Fibroblast of lung (primary cell): ENCODE measurements around the gene SEPTIN5.

ENCODE experiments used
- CTCF ChIP-seq, 2 donors: IDR thresholded peaks in 1 of 2; conservative IDR thresholded peaks in 1 of 2; 1 replicate in 1 of 2; 2 replicates in 1 of 2; pipeline ENCODE4 v1.5.1; 2011 to 2012; ENCODE audit warnings: low read length in 2 of 2, control low read depth in 1 of 2, inconsistent platforms in 1 of 2, low read depth in 1 of 2, mild to moderate bottlenecking in 1 of 2
- EZH2 ChIP-seq: IDR thresholded peaks from 2 replicates; pipeline ENCODE4 v1.5.1; 2012; ENCODE audit warnings: low read length, control low read depth, mild to moderate bottlenecking; ENCODE audit errors: missing control alignments

DNA sequence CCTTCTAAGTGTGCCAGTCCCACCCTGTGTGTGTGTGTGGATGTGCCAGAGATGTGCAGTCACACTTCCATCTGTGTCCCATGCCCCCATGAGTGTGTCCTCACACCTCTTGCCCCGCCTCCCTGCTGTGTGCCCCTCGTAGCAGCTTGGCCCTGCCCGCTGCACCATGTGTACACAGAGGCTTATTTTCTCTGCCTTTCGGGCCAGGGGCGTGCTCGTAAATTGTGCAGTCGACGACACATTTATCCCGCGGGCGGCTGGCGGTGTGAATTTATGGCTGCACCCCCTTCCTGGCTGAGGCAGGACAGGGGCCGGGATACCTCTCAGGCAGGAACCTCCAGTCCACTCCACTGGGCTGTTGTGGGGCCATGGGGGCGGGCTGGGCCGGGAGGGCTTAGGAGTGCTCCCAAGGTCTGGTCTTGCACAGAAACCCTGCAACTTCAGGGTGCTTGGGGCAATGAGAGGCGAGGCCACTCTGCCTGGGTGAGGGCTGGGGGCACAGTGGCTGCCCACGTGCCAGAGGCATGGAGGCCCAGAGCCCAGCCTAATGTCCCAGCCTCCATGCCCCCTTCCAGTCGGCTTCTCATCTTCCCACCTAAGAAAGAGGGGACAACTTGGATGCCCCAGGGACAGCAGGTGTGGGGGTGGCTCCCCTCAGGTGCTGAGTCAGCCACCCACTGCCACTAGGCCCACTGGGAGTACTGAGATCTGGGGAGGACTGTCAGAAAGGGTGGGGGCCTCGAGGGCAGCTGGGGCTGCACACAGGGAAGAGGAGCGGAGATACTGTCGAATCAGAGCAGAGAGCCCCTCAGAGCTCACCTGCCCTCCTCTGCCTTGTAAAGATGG is 21.6 kb downstream of the SEPTIN5 start:
- TF ChIP-seq CTCF (conservative IDR thresholded peaks at IDR 0.05 in 1 of 2, IDR thresholded peaks at IDR 0.05 in 1 of 2; ENCODE audit: low read depth in 1 of 2, low read length in 2 of 2) = no peak
- no peak for TF ChIP-seq EZH2
